GM19193 (cell line): ENCODE results near the gene RILPL1.

Source experiments
- POLR2A ChIP-seq: IDR thresholded peaks from 4 replicates; pipeline ENCODE4 v1.6.1; 2011; ENCODE audit not compliant: insufficient read depth, insufficient read length; ENCODE audit errors: extremely low read depth

Gene RILPL1

DNA sequence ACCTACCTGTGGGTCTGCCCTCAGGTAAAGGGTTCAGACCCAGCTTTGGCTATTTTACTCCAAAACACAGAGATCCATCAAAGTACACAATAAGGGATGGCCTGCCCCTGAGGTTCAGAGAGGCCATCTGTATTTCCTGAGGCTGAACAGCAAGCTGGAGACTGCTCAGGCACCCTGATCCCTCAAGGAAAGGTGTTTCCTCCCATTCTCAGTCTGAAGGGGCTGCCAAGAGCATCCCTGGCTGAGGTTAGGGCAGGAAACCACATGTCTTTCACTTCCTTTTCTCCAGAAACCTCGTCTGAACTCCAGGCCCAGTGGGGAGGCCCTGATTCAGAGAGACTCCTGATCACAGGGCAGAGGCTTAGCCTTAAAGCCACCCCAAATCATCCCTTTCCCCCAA, 1.5 kb downstream of the RILPL1 start:
- no peak for TF ChIP-seq POLR2A

DNA sequence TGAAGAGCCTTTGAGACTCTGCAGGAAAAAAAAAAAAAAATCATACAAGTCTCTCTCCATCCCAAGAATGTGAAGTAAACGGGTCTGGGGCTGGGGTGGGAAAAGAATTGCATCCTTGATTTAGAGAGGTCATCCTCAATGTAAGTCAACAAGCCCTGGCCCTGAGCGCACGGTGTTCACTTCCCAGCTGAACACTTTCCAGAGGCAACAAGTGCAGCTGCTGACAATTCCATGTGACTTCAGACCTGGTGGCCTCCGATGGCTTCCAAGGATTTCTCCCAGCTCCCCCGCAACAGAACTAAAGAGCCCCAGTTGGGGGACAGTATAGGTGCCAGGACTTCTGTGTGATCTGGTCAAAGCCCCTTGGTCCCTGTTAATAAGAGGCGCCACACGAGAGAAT, 2.4 kb downstream of the RILPL1 start:
- TF ChIP-seq POLR2A, result no peak

DNA sequence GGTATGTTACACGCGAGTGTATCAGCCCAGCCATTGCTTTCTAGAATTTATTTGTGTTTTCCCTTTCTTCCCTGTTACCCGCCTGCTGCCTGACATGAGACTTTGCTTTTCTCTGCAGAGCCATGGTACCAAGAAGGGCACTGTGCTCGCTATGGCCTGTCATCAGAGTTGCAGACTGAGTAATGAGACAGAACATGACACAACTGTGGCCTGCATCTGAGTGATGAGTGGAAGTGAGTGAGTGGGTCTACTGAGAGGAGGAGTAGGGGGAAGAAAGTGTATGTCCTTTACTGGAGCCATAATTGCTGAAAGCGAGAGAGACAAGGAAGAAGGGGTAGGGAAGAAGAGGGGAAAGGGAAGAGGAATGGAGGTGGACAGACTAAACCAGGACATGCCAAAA, 2.9 kb downstream of the RILPL1 start:
- TF ChIP-seq POLR2A, result no peak

DNA sequence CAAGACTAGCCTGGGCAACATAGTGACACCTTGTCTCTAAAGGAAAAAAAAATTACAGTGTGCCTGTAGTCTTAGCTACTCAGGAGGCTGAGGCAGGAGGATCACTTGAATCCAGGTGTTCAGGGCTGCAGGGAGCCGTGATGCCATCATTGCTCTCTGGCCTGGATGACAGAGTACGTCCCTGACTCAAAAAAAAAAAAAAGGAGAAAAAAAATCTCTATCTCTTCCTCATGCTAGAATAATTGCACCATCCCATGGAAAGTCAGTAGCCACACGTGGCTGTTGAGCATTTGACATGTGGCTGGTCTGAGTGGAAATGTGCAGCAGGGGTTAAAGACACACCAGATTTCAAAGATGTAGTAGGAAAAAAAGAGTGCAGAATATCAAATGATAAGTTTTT, 3.8 kb downstream of the RILPL1 start:
- TF ChIP-seq POLR2A, result no peak

DNA sequence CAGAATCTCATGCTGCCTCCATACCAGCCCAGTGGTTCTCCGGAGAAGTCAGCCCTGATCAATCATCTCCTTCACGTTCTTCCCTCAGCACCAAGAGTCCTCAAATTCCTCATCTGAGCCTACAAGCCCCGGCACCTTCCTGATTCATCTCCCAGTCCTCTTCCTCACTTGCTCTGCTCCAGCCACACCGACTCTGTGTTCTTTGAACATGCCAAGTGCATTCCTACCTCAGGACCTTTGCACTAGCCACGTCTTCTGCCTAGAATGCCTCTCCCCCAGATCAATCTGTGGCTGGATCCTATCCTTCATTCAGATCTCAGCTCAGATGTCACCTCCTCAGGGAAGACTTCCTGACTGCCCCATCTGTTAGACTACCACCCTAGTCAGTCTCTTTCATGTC, 4.7 kb downstream of the RILPL1 start:
- TF ChIP-seq POLR2A, result no peak

DNA sequence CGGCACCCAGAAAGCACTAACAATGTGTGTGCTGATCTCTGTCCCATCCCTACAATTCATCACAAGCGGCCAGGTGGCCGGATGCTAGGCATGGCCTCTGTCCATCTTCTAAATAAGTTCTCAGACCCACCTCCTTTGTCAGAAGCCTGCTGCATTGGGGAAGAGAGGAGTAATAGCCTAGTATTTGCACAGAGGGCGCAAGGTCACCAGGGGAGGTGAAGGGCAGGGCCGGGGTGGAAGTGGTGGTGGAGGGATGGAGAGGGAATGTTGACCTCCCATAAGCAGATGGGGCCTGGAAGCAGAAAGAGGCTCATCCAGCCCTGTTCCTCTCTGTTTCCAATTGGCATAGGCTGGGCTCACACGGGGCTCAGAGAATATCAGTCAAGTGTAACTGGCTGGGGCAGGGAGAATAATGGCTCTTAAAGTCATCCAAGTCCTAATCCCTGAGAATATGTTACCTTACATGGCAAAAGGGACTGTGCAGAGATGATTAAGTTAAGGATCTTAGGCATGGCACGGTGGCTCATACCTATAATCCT, 6.9 kb downstream of the RILPL1 start:
- no peak for TF ChIP-seq POLR2A

DNA sequence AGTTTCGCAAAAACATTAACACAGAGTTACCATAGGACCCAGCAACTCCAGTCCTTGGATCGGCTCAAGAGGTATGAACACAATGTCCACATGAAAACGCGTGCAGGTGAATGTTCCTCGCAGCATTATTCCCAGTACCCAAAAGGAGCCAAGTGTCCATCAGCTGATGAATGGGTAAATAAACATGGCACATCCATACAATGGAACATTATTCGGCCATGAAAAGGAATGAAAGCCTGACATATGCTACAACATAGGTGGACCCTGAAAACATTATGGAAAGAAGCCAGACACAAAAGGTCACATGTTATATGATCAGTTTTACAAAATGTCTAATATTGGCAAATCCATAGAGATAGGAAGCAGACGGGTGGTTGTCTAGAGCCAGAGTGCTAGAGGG, 9.1 kb downstream of the RILPL1 start:
- no peak for TF ChIP-seq POLR2A

DNA sequence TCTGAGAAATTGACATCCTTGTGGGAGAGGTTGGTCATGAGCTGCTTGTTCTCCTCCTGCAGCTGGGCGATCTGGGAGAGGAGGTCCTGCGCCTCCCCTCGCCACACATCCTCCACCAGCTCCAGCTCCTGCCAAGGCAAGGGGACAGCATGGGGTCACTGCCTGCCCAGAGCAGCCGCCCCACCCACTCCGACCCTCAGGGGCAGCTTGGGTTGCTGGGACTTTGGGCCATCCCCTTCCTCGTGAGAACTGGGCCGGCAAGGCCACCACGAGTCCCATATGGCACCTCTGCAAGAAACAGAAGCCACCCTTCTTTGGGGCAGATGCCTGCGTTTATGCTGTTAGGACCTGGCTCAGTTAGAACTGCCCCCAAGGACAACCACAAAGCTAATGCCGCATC, 10.0 kb downstream of the RILPL1 start:
- TF ChIP-seq POLR2A, result no peak

DNA sequence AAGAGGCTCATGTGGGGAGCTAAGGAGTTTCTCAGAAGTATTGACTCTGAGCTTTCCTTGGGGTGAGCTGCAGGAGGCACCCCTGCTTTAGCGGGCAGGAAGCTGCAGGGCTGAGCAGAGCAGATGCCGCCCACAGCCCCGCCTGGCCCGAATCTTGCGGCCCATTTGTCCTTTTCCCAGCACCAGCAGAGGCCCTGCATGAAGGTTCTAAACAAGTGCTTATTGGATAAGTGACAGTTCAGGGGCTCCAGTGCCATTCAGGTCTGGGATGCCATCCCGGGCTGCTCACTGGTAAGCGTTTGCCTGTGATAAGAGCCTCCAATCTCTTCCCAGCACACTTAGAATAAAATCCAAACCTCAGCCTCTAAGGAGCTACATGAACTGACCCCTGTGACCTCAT, 11.4 kb downstream of the RILPL1 start:
- no peak for TF ChIP-seq POLR2A

DNA sequence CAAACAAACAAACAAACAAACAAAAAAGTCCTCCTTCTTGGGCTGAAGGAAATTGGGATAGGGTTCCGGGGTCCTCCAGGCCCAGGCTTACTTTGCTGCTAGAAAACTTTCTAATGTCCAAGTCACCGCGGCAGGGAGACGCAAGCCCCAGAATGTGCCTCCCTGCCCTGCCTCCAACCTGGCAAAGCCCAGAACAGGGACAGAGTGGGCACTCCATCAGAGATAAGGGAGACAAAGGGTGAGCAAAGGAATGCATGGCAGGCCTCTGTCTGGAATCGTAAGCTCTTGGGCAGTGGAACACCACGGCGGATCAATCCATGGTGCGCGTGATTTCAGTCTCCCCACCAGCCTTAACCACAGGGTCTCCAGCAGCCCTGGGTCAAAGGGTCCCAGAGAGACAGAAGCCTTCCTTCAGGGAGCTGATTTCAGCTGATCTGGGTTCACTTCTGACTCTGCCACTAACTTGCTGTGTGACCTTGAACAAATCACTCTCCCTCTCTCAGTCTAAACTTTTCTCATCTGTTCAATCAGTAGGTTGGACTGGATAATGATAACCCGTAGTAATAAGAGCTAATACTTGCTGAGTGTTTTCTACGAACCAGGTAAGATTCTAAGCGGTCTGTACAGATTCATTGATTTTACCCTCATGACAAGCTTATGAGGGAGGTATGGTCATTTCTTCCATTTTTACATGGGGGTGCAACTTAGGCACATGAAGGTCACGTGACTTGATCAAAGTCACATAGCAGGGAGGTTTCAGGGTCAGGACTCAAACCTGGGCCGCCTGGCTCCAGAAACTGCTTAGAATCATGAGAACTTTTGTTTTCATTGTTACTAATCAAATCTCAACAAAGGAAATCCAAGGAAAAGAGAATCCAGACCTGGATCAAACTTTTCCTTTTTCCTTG, 12.7 kb downstream of the RILPL1 start:
- TF ChIP-seq POLR2A, result no peak

DNA sequence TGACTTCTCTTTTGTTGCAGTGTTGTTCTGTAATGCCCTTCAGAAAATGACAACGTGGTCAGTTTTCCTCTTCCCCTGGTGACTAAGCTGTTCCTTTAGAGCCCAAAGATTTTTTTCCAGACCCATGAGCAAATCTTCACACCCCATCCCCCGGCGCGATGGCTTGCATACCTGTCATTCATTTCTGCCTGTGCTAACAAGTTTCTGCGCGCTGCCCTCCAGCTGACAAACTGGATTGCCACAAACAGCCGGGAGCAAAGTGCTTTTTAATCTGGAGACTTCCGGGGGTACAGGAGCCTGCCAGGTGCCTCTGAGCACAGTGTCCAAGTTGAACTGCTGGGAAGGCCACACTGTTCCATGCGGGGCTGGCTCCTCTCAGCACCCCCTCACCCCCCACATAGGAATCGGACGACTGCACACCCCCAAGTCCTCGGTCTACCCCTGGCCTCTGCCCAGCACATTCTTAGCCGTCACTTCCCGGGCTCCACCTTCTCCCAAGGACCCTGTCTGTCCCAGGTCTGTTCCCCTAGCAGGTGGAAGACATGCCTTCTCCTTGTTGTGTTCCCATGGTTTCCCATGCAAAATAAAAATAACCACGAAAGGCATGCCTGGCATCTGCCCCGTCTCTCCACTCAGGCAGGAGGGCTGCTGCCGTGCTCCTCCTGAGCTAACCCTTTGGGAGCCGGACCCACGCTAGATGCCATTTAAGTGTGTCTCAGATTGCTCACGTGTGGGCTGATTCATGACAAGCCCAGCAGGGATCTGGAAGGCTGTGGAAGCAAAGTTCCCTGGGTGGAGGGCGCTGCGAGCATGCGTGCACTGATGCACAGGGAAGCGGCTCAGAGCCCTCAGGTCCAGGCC, 14.1 kb downstream of the RILPL1 start:
- no peak for TF ChIP-seq POLR2A

DNA sequence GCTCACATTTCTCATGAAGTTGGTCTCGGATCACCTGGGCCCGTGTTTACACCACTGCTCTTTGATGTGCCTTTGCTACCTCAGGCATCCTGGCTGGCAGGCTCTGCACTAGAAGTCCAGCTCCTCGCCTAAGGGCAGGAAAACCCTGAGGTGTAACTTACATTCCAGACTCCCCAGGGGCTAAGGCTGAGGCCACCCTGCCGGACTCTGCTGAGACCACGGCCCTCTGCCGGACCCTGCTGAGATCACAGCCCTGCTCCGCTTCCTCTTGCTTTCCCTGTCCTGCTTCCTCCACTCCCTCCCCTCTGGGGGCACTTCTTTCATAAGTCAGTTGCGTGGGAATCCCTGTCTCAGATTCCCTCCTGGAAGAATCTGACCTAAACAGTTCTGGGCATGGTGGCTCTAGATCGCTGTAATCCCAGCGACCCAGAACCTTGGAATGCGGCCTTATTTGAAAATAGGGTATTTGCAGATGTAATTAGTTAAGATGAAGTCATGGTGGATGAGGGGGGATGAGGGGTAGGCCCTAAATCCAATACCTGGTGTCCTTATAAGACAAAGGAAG, 17.2 kb downstream of the RILPL1 start:
- TF ChIP-seq POLR2A, result no peak

DNA sequence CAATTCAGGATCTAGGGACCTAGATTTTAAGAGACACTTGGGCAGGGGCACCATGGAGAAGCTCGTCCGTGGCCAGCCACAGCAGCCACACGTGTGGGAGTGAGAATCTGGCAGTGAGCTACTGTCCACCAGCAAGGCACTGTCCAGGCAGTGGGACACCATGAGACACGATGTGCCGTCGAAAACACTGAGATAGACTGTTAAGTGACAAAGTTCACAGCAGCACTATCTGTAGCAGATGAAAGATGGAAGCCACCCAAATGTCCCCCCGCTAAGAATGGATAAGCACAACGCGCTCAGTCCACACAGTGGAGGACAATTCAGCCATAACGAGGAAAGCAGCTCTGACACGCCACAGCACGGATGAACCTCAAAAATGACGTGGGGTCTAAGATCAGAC, 19.7 kb downstream of the RILPL1 start:
- TF ChIP-seq POLR2A, result no peak

DNA sequence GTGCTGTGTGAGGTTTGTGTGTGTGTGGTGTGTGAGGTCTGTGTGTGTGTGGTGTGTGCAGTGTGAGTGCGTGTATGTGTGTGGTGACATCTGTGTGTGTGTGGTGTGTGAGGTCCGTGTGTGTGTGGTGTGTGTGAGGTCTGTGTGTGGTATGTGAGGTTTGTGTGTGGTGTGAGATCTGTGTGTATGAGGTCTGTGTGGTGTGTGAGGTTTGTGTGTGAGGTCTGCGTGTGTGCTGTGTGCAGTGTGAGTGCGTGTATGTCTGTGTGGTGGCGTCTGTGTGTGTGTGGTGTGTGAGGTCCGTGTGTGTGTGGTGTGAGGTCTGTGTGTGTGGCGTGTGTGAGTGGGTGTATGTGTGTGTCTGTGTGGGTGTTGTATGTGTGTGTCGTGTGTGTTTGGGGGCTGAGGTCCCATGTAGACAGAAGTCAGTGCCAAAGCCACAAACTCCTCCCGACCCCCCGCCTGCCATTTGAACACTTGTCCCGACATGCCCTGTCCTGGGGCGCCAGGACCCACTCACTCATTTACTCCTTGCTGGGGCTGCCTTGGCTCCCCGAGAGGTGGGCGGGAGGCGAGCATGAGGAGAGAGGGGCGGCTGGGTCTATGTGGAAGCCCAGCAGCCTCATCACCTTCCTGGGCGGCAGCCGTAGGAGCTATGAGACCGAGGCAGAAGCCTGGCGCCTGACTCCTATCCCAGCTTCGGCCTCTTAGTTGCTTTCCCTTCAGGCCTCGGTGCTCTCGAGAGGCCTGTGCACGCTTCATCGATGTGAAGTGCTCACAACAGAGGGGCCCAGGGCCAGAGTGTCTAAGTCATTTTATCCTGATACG, 20.5 kb downstream of the RILPL1 start:
- no peak for TF ChIP-seq POLR2A
